GM18861 (cell line): ENCODE measurements around the gene PLEKHG4.
A peak's percentile ranks its signal among the peaks of the same experiment; 100 is the strongest.

Source experiments
- ATAC-seq: cut with Tn5 transposase; IDR thresholded peaks from one replicate; pipeline ENCODE4 v1.9.1; 2021; ENCODE audit not compliant: unreplicated experiment

The PLEKHG4 gene

DNA sequence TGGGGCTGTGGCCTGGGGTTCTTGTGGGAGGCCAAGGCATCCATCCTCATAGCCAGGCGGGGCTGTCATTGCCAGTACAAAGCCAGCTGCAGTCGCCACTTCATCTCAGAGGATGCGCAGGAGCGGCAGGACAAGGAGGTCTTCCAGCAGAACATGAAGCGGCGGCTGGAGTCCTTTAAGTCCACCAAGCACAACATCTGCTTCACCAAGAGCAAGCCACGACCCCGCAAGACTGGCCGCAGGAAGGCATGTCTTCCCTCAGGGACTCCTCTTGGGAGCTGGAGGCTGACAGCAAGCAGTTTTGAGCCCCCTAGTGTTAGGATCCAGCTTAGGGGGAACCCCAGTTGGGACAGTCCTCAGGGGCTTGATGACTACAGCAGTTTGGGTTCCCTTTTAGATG is 15.1 kb upstream of the PLEKHG4 start:
- ATAC-seq, result no peak

DNA sequence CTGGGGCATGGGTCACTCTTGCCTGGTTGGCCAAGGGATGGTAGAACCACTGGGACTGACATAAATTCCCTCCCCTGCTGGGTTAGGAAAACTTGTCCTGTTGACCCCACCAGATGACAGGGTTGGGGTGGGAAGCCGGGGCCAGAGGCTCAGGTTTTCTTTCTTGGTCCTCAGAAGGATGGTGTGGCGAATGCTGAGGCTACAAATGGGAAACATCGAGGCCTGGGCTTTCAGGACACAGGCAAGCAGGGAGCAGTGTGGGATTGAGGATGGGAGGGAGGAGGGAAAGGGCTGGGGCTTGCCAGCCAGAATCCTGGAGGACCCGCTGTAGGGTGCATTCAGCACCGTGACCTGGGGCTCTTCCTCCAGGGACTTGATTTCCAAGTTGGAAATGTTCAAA is 14.5 kb upstream of the PLEKHG4 start:
- ATAC-seq, result no peak

DNA sequence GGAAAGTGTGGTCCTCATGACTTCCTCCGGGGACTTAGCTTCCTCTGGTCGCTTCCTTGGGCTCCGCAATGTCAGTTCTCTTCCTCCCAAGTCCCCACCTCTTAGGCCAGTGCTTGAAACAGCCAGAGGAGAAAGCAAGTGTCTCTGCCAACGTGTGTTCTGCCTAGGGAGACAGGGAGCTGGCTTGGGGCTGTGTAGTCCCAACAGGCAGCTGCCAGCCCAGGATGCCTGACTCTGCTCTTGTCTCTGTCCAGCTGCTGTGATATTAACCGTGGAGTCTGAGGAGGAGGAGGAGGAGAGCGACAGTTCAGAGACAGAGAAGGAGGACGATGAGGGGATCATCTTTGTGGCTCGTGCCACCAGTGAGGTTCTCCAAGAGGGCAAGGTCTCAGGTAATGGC is 13.5 kb upstream of the PLEKHG4 start:
- ATAC-seq, result no peak

DNA sequence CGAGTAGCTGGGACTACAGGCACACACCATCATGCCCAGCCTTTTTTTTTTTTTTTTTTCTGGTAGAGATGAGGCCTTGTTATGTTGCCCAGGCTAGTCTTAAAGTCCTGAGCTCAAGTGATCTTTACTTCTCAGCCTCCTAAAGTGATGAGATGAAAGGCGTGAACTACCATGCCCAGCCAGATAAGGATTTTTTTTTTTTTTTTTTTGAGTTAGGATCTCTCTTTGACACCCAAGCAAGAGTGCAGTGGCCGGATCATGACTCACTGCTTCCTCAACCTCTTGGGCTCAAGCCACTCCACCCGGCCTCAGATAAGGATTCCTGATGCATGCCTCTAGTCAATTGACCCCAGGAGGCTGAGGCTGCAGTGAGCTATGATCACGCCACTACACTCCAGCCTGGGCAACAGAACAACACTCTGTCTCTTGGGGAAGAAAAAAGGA is 11.2 kb upstream of the PLEKHG4 start:
- no peak for ATAC-seq

DNA sequence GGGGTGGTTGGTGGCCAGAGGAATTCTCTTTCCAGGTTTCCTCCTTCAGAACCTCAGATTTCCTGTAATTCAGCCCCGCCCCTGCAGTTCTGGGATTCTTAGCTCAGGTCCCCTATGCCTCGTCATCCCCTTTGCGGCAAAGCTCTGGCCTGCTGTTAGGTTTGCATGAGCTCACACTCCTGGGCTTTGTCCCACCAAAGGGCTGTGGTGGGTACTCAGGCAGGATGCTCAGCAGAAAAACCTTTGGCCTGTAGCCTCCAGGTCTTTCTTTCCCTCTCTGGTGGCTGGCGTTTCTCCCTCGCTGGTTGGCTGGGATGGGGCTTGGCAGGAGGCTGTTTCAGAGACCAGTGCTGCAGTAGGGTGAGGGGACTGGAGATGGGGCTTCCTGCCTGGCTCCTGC is 9.6 kb upstream of the PLEKHG4 start:
- ATAC-seq, result no peak

DNA sequence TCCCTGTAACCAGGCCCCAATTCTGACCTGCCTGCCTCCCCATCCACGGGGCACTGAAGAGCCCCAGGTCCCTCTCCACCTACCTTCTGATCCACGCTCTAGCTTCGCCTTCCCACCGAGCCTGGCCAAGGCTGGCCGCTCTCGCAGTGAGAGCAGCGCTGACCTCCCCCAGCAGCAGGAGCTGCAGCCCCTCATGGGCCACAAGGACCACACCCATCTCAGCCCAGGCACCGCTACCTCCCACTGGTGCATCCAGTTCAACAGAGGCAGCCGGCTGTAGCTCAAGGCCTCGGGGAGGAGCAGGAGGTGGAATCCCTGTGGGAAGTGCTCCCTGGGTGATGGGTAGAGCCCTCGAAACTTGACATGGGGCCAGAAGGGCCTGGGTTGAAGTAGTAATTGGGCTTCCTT is 8.4 kb upstream of the PLEKHG4 start:
- ATAC-seq, result no peak

DNA sequence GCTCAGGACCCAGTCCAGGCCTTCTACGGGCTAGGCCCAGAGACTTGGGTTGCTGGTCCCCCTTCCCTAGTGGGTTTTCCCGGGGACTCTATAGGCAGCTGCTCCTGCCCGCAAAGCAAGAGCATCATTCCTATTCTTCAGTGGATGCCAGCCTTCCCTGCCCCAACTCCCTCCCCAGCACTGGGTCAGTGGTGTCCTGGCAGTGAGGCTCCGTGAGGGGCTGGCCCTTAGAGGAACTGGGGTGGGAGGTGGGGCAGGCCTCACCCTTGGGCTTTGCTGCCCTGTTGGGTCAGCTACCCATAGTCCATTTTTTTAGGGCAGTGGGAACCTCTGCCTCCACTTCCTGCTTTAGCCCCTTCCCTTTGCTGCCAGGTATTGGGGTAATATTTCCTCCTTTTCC is 7.9 kb upstream of the PLEKHG4 start:
- no peak for ATAC-seq

DNA sequence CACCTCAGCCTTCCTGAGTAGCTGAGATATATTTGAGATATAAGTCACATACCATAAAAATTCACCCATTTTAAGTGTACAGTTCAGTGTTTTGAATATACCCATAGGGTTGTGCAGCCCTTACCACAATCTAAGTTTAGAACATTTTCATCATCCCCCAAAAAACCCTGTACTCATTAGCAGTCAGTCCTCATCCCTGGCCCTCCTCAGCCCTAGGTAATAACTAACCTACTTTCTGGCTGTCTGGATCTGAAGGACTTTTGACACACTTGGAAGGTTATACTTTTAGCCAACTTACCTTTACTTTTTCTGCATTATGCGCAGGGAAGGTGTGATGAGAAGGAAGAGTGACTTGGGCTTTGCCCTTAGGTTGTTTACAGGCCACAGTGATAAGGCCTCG is 4.0 kb upstream of the PLEKHG4 start:
- no peak for ATAC-seq

DNA sequence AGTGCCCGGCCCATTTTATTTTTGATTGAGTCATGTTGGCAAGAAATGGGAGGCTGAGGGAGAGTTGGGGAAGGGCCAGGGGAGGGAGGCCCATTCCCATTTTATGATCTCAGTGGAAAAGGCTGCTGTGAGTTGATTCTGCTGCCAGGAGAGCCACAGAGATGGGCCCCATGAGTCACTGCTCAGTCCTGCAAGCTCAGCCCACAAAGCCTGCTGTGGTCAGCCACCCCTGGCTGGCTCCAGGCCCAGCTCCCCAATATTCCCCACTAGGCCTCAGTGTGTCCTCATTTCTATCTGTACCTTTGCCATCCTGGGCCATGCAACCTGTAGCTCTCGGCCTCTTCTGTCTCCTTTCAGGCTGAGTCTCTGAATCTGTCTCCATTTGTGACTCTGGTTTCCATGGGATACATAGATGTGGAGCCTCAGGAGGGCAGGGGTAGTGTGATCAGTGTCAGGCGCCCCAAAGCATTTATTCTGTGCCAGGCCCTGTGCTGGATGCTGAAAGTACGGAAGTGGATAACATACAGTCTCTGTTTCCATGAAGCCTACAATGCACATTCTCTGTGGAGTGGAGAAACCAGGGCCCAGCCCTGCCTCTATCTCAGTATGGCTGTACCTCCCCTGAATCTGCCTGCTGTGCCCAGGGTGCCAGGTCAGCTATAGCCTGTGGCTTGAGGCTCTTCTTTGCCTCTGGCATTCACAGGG is 1.9 kb upstream of the PLEKHG4 start:
- no peak for ATAC-seq

DNA sequence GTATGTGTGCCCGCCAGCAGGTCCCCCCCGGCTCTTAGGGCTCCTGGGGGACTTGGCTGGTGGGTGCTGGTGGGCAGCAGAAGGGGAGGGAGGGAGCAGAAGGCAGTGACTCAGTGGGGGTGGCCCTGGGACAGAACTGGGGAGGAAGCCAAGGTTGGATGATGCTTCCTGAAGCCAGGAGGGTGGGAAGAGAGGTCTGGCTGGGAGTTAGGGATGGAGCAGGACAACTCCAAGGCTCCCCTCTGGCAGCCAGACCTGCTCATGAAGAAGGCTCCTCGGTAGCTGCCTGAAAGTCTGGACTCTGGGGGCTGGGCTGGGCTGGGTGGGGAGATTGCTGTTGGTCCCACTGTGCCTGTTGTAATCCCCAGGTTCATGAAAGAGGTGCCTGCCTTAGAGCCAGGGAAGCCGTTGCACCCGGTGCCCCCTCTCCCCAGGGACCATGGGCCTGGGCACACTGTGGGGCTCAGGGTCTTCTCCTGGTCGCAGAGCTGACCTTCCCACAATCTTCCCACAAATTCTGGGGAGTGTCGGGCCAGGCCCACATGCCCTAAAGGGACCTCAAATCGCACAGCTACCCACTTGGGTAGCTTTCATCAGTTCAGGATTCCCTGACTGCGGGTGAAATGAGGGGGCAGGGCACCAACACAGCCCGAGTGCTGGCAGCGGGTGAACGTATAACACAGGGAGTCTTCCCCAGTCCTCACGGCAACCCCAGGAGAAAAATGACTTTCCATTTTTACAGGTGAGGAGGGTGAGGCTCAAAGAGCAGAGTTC is 1.1 kb upstream of the PLEKHG4 start:
- no peak for ATAC-seq

DNA sequence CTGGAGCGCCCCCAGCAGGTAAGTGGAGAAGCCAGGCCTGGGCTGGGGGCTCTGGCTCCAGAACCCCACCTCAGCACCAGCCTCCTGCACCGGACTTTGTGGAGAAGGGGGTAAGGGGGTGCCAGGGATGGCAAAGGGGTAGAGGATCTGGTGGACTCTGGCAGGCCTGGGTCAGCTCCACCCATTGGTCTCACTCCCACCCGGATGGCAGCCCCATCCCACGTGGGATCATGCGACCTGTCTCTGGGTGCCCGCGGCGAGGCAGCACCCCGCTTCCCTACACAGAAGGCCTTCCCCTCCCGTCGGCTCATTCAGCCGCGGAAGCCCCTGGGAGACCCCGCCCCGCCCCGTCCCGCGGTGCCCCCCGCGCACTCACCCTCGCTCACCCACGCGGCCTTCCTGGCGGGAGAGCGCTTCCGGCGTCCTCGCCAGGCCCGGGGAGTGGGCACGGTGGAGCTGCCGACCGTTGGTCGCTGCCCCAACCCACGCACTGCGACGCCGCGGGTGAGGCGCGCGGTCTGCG is 498 bp upstream of the PLEKHG4 start:
- ATAC-seq, result peak; percentile 26

DNA sequence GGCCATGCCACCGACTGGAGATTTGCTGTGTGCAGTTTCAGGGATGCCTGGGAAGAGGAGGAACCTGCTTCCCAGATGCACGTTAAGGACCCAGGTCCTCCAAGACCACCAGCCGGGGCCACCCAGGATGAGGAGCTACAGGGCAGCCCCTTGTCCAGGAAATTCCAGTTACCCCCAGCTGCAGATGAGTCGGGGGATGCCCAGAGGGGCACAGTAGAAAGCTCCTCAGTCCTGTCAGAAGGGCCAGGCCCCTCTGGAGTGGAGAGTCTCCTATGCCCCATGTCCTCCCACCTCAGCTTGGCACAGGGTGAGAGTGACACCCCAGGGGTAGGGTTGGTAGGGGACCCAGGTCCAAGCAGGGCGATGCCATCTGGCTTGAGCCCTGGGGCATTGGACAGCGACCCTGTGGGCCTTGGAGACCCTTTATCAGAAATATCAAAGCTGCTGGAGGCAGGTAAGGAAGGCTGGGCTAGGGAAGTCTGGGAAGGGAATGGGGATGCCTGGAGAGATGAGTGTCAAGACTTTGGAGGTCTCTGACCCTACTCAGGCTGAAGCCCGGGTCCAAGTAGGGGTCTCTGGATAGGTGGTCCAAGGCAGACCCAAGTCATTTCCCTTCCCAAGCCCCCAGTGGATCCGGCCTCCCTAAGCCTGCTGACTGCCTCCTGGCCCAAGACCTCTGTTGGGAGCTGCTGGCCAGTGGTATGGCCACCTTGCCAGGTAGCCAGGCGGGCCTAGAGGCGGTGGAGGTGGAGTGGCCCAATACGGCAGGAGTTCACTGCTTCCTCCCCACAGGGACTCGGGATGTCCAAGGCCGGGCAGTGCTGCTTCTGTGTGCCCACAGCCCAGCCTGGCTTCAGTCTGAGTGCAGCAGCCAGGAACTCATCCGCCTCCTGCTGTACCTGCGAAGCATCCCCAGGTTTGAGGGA is 1.0 kb downstream of the PLEKHG4 start:
- ATAC-seq, result no peak

DNA sequence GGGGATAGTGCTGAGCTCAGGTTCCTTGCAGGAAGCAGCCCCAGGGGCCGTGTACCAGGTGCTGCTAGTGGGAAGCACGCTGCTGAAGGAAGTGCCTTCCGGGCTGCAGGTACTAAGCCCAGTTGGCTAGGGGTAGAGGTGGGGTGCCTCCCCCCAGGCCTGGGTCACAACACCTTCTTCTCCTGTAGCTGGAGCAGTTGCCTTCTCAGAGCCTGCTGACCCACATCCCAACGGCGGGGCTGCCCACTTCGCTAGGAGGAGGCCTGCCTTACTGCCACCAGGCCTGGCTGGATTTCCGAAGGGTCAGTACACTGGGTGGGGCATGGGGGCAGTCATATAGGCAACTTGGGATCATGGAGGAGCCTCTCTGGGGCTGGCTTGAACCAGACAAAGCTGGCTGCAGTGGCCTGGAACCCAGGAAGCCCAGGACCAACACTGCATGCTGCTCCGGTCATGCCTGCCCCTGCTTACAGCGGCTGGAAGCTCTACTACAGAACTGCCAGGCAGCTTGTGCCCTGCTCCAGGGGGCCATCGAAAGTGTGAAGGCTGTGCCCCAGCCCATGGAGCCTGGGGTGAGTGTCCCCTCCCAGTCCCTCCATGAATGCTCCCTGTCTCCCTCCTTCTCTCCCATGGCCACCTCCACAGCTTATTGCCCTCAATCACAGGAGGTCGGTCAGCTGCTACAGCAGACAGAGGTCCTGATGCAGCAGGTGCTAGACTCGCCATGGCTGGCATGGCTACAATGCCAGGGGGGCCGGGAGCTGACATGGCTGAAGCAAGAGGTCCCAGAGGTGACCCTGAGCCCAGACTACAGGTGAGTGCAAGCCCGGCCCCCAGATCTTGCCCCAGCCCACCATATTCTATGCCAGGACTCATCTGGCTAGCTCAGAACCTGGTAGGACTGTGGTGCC is 2.5 kb downstream of the PLEKHG4 start:
- ATAC-seq, result no peak

DNA sequence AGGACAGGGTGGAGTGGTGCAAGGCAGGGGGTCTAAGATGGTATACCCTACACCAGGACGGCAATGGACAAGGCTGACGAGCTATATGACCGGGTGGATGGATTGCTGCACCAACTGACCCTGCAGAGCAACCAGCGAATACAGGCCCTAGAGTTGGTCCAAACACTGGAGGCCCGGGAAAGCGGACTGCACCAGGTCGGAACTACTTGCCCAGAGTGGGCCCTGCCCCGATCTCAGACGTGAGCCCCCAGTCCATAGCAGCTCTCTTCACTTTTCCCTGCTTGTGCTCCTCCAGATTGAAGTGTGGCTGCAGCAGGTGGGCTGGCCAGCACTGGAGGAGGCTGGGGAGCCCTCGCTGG is 3.1 kb downstream of the PLEKHG4 start:
- no peak for ATAC-seq

DNA sequence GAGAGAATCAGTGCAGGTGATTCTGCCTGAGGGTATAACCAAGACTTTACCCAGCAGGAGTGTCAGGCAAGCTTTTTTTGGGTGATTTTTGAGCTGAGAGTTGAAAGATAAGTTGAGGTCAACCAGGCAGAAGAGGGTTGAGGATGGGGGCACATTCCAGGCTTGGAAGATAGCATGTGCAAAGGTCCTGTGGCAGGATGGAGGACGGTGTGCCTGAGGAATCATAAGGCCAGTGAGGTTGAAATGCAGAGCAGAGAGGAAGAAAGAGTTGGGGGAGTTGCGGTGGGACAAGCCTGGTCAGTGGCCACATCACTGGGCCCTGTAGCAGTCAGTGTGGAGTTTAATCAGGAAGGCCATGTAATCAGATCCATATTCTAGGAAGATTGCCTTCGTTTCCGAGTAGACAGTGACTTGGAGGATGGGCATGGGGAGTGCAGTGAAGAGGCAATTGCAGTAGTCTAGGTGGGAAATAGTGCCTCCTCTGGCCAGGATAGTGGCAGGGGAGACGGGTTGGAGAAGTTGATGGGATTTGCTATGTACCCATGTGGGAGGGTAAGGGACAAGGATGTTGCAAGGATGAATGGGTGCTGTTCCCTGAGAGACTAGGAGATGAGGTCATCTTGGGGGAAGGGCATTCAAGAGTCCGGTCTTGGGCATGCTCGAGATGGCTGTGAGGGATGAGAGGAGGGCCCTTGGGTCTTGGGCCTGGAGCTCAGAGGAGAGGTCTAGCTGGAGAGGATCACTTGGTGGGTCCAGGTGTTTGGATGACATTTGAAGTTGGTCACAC is 3.9 kb downstream of the PLEKHG4 start:
- no peak for ATAC-seq

DNA sequence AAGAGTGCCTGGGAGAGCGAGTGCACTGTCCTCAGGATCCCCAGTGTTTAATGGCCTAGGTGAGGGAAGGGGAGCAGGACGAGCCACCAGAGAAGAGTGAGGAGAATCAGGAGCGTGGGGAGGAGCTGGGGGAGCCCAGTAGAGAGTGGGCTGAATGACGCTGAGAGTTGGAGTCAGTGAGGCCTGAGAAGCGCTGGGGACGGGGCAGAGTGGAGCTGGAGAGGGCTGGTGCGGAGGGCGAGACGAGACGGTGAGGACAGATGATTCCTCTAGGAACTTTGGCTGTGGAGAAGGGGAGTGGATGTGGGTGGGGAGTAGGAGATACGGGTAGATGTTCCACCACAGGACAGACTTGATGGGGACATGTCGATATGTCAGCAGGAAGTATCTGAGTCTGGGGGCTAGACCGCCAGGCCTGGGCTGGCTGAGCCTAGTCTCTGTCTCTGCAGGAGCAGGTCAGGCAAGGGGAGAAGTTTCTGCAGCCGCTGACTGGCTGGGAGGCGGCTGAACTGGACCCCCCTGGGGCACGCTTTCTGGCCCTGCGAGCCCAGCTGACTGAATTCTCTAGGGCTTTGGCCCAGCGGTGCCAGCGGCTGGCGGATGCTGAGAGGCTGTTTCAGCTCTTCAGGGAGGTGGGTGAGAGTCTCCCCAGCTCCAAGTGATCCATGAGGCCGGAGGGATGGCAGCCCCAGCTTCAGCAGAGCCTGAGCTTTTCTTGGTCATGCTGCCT is 4.7 kb downstream of the PLEKHG4 start:
- no peak for ATAC-seq

DNA sequence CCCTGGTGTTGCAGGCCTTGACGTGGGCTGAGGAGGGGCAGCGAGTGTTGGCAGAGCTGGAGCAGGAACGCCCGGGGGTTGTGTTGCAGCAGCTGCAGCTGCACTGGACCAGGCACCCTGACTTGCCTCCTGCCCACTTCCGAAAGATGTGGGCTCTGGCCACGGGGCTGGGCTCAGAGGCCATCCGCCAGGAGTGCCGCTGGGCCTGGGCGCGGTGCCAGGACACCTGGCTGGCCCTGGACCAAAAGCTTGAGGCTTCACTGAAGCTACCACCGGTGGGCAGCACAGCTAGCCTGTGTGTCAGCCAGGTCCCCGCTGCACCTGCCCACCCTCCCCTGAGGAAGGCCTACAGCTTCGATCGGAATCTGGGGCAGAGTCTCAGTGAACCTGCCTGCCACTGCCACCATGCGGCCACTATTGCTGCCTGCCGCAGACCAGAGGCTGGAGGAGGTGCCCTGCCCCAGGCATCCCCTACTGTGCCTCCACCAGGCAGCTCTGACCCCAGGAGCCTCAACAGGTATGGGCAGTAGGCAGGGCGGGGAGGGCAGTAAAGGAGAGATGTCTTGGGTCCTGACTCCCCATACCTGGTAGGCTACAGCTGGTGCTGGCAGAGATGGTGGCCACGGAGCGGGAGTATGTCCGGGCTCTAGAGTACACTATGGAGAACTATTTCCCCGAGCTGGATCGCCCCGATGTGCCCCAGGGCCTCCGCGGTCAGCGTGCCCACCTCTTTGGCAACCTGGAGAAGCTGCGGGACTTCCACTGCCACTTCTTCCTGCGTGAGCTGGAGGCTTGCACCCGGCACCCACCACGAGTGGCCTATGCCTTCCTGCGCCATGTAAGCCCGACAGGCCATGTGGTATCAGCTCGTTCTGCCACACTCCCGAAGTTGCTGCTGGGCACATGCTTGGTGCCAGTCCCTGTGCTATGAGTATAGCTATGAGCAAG is 5.6 kb downstream of the PLEKHG4 start:
- ATAC-seq, result no peak
